Progenitor cell of endocrine pancreas (in vitro differentiated cells): ENCODE measurements around the gene APOA4. TPM values are rescaled to one million over a fixed set of nuclear protein-coding genes. Genes with fewer than 3 reads are reported as not detected.

Source experiments
- DNase-seq: peaks from one replicate; pipeline ENCODE4 v3.0.0; 2021; ENCODE audit warnings: low spot score; ENCODE audit not compliant: unreplicated experiment
- H3K27ac Mint-ChIP-seq: 2 replicates; pipeline ENCODE4 v1.8.0; 2021; ENCODE audit warnings: mild to moderate bottlenecking, moderate library complexity, mixed read lengths
- H3K27me3 Mint-ChIP-seq: 2 replicates; pipeline ENCODE4 v1.8.0; 2021; ENCODE audit warnings: mixed read lengths
- H3K36me3 Mint-ChIP-seq: 2 replicates; pipeline ENCODE4 v1.8.0; 2022; ENCODE audit warnings: mixed read lengths; ENCODE audit not compliant: insufficient read depth
- H3K4me1 Mint-ChIP-seq: 2 replicates; pipeline ENCODE4 v1.8.0; 2021; ENCODE audit warnings: low read depth, mixed read lengths
- H3K4me3 Mint-ChIP-seq: 2 replicates; pipeline ENCODE4 v1.8.0; 2021; ENCODE audit warnings: low read depth, mild to moderate bottlenecking, moderate library complexity, mixed read lengths
- H3K9me3 Mint-ChIP-seq: 2 replicates; pipeline ENCODE4 v1.8.0; 2021; ENCODE audit warnings: low read depth, mixed read lengths
- CTCF ChIP-seq: fragments of 200-600 bp; sonication (generic); IDR thresholded peaks from one replicate; pipeline ENCODE4 v1.5.0; 2021; ENCODE audit warnings: antibody characterized with exemption, mild to moderate bottlenecking; ENCODE audit not compliant: unreplicated experiment
- total RNA-seq: library from RNA; stranded (reverse); gene quantifications from 2 replicates; pipeline ENCODE4 v1.2.1, GENCODE V29; 2021

Gene APOA4
- total RNA-seq, 1 donor from 2014 or later: not detected

GRCh38 chr11:116790167-116791001 is 32.7 kb downstream of the APOA4 start:
- no peaks in the 10 kb centered on the region for H3K9me3 Mint-ChIP-seq
- peaks cover 13% of the 10 kb centered on the region for H3K27me3 Mint-ChIP-seq
- H3K27ac Mint-ChIP-seq: no peak overlapping the region
- DNase-seq: no peak
- H3K36me3 Mint-ChIP-seq: peaks cover 4% of the 10 kb centered on the region
- H3K4me1 Mint-ChIP-seq: peaks cover 22% of the 10 kb centered on the region
- TF ChIP-seq CTCF: no peak
- no peak overlapping the region for H3K4me3 Mint-ChIP-seq

- no peaks in the 10 kb centered on the region for H3K9me3 Mint-ChIP-seq
- H3K36me3 Mint-ChIP-seq: peaks cover 15% of the 10 kb centered on the region
- no peak for TF ChIP-seq CTCF
- peak overlapping the region; percentile 98 for H3K4me3 Mint-ChIP-seq
- H3K27me3 Mint-ChIP-seq: peaks cover 13% of the 10 kb centered on the region
- peaks cover 22% of the 10 kb centered on the region for H3K4me1 Mint-ChIP-seq
- no peak overlapping the region for H3K27ac Mint-ChIP-seq
- DNase-seq: no peak
These were observed 34.1 kb downstream of the APOA4 start for GRCh38 chr11:116788975-116789374.

GRCh38 chr11:116788534-116788933 is 34.6 kb downstream of the APOA4 start:
- Mint-ChIP-seq H3K4me1 (peaks cover 22% of the 10 kb centered on the region), H3K27ac (peak overlapping the region; percentile 99), H3K27me3 (peaks cover 13% of the 10 kb centered on the region), H3K4me3 (peak overlapping the region; percentile 98), H3K36me3 (peaks cover 15% of the 10 kb centered on the region), H3K9me3 (no peaks in the 10 kb centered on the region)
- no peak for DNase-seq
- no peak for TF ChIP-seq CTCF

GRCh38 chr11:116787786-116788486 is 35.2 kb downstream of the APOA4 start, which contains the start of gene ZPR1:
ZPR1 (minus strand) TSS chr11:116788023; CDS start chr11:116787990, 33 bp downstream.
- Mint-ChIP-seq H3K27me3 (peaks cover 10% of the 10 kb centered on the region), H3K4me3 (peak within 1 kb of the TSS; percentile 98), H3K36me3 (peaks cover 17% of the 10 kb centered on the region), H3K4me1 (peaks cover 19% of the 10 kb centered on the region), H3K27ac (peak within 1 kb of the TSS; percentile 99), H3K9me3 (no peaks in the 10 kb centered on the region)
- peak; percentile 44 for DNase-seq
- TF ChIP-seq CTCF: no peak

- no peak for DNase-seq
- Mint-ChIP-seq H3K36me3 (peaks cover 20% of the 10 kb centered on the region), H3K27ac (peak overlapping the region; percentile 79), H3K4me1 (peaks cover 16% of the 10 kb centered on the region), H3K4me3 (peak overlapping the region; percentile 98), H3K9me3 (no peaks in the 10 kb centered on the region), H3K27me3 (peaks cover 9% of the 10 kb centered on the region)
- TF ChIP-seq CTCF: no peak
These were observed 35.7 kb downstream of the APOA4 start for GRCh38 chr11:116787436-116787785.
